Choroid plexus epithelial cell (primary cell): Measurements from ENCODE around the gene FBF1.

Experiments used
- DNase-seq: peaks from one replicate; pipeline ENCODE4 v3.0.0-alpha.2; 2010; ENCODE audit warnings: low read depth
- H3K4me3 ChIP-seq: 2 replicates; pipeline ENCODE4 v1.5.1; 2011; ENCODE audit warnings: low read depth, mild to moderate bottlenecking, control low read depth, low read length, moderate library complexity
- TF ChIP-seq, protein P1 (sequence below): conservative IDR thresholded peaks from 2 replicates; pipeline ENCODE4 v1.5.1; 2011; ENCODE audit warnings: low read depth, mild to moderate bottlenecking, control low read depth, inconsistent platforms, low read length, moderate library complexity

Gene FBF1

DNA sequence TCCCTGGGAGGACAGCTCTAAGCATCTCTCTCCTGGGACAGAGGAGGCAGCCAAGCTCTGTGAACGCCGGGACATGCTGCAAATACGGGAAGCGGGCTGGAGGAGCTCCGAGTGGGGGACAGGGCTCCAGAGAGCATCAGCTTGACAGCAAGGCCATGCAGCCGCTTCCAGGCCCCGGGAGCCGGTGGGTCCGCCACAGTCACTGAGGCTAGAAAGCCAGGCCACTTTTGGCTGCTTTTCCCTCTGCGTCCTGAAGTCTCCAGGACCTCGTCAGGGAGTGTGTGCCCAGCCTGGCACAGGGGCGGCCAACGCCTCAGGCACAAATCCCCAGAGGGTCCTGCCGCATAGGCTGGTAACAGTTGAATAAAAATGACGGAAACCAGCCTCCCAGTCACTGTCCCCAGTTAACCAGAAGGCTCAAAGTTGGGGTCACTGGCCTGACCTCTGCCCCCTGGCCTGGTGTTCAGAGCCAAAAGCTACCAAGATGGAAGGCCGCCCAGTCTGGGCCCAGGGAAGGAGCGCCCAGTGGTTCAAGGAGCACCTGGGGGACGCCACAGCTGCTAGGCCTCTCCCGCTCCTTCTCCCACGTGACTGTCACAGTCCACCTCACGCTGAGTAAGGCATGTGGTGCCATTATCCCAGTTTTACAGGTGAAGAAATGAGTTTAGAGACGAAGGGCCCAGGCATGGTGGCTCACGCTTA lies 40.9 kb downstream of the FBF1 start:
- TF ChIP-seq, protein P1, sequence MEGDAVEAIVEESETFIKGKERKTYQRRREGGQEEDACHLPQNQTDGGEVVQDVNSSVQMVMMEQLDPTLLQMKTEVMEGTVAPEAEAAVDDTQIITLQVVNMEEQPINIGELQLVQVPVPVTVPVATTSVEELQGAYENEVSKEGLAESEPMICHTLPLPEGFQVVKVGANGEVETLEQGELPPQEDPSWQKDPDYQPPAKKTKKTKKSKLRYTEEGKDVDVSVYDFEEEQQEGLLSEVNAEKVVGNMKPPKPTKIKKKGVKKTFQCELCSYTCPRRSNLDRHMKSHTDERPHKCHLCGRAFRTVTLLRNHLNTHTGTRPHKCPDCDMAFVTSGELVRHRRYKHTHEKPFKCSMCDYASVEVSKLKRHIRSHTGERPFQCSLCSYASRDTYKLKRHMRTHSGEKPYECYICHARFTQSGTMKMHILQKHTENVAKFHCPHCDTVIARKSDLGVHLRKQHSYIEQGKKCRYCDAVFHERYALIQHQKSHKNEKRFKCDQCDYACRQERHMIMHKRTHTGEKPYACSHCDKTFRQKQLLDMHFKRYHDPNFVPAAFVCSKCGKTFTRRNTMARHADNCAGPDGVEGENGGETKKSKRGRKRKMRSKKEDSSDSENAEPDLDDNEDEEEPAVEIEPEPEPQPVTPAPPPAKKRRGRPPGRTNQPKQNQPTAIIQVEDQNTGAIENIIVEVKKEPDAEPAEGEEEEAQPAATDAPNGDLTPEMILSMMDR, result no peak

DNA sequence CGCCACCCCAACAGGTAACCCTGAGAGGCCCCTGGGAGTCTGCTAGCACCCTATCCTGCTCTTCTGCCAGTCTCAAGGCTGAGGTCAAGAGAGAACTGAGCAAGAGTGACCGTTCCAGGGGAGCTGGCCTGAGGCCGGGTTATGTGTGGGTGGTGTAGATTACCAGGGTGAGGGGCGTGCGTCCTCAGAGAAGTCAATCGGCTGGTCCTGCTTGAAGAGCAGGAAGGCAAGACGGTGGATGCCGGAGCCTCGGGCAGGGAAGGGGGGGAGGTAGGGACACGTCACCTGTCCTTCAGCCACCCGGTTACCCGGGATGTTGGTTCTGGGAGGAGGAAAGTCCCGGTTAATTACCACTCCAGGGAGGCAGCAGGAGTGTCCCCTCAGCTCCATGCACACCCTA lies 41.5 kb downstream of the FBF1 start:
- TF ChIP-seq, protein P1, result no peak
- no peak overlapping the region for H3K4me3 ChIP-seq
- no peak for DNase-seq

More for the DNA sequence above, 40.9 kb downstream of the FBF1 start:
- DNase-seq, result no peak
- H3K4me3 ChIP-seq, result no peak overlapping the region

- TF ChIP-seq, protein P1, result no peak
- no peak overlapping the region for H3K4me3 ChIP-seq
- DNase-seq, result no peak
These were observed 42.1 kb downstream of the FBF1 start for GRCh38 chr17:75898791-75899190.

DNA sequence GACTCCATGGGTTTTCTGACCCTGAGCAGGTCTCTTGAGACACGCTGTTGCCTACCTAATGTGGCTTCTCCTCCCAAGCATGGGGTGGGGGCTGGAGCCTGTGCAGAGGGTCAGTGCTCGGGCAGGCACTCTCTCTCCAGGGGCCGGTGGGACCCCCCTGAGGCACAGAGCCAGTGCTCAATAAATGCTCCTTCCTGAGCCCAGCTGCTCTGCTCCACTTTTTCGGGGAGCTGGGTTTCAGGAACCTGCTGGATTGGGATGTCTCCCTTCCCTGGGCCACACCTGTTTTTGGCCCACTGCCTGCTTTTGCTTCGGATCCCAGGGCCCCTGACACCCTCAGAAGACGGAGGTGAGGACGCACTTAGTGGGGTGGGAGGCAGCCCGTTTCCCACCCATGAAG lies 42.8 kb downstream of the FBF1 start:
- no peak overlapping the region for H3K4me3 ChIP-seq
- DNase-seq, result no peak
- TF ChIP-seq, protein P1, result no peak

DNA sequence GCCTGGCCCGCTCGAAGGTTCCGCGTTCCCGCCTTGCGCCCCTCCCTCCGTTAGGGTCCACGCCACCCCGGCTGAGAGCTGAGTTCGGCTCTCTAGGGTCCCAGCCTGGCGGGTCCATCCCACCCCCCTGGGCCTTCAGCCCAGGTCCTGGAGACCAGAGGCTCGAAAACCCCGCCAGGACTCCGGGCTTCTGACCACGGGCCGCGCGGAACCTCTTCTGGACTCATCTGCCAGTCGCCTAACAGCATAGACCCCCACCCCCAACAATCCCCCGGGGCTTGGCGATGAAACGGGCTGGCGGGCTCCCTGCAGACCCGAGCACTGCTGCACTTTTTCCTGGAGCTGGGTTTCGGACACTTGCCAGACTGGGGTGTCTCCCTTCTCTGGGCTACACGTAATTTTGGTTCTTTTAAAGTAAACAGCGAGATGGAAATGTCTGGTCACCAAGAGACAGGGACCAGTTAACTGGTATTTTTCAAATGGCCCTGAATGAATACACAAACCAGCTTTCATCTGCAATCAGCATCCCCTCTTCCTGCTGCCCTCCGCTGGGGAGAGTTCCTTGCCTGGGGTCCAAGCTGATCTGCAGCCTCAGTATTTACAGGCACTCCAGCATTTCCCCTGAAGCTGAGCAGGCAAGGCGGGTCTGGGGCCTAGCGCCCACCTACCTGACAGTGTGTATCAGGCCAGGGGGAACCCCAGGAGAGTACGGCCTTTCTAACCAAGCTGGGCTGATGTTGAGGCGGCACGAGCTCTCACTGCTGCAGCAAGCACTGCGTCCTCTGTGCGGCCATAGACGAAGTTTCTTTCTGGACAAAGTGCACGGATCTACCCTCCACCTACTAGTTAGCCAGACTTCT lies 43.5 kb downstream of the FBF1 start:
- no peak for DNase-seq
- TF ChIP-seq, protein P1, result no peak
- peak overlapping the region; percentile 89 for H3K4me3 ChIP-seq

DNA sequence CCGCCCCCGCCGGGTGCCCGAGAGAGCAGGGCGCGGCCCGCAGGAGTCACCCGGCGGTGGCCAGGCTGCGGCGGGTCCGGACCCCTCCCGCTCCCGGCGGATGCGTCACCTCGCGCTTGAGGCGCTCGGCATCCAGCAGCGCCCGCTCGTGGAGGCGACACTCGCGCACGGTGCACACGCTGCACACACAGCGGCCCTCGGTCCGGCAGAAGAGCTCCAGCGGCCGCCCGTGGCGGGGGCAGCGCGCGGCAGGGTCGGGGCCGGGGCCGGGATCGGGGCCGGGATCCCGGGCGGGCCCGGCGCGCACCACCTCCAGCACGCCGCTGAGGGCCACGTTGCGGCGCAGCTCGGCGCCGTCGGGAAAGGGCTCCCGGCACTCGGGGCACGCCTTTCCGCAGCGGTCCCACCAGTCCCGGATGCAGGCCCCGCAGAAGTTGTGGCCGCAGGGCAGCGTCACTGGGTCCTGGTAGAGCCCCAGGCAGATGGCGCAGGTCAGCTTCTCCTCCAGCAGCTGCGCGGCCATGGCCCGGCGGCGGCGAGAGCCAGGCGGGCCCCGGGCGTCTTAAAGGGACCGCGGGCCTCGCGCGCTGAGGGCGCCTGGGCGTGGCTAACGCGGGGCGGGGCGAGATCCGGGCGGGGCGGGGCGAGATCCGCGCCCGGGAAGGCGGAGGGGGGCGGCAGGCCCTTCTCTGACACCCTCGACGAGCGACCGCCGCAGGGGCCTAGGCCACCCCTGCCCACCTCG lies 44.3 kb downstream of the FBF1 start, which contains the start of gene TRIM65:
Gene TRIM65, minus strand, starts transcription at position 537 of the 745 bp plus-strand sequence. Its CDS starts 14 bp downstream, at position 523.
- TF ChIP-seq, protein P1, result peak; percentile 23
- peak; percentile 67 for DNase-seq
- H3K4me3 ChIP-seq, result peak within 1 kb of the TSS; percentile 89
